Caco-2 (cell line): ENCODE results near the gene EPHA10. TPM values are rescaled to one million over a fixed set of nuclear protein-coding genes. Genes with fewer than 3 reads are reported as not detected.

Experiments used
- BruUV-seq: library from RNA; stranded (reverse); fragments of 400-500 nt; replicated peaks from 2 replicates; lab custom pipeline; 2021; lab: Mats Ljungman, UMichigan
- CTCF ChIA-PET: fragments of 300-600 bp; sonication (Branson Sonifier 250); formaldehyde crosslinking; loops from one replicate; lab custom pipeline; 2022; ENCODE audit warnings: antibody characterized with exemption; lab: Charles Lee
- POLR2A ChIA-PET: fragments of 300-600 bp; sonication (Branson Sonifier 250); formaldehyde crosslinking; loops from one replicate; lab custom pipeline; 2022; ENCODE audit warnings: antibody characterized with exemption; lab: Charles Lee
- DNase-seq, 2 experiments: peaks; one replicate each; pipeline versions ENCODE4 v3.0.0 to v3.0.0-alpha.2; 2020 to 2022
- H3K27me3 ChIP-seq: replicated peaks from 2 replicates; pipeline ENCODE4 v1.6.0; 2011; ENCODE audit warnings: low read length; ENCODE audit not compliant: control insufficient read depth, insufficient read depth
- H3K36me3 ChIP-seq: 2 replicates; pipeline ENCODE4 v1.5.1; 2011; ENCODE audit warnings: low read length; ENCODE audit not compliant: control insufficient read depth, insufficient read depth
- H3K4me1 ChIP-seq: fragments of 250-450 bp; sonication (Bioruptor Pico); 2 replicates; pipeline ENCODE4 v1.5.1; 2020; ENCODE audit warnings: mild to moderate bottlenecking
- H3K4me3 ChIP-seq: 2 replicates; pipeline ENCODE4 v1.5.1; 2011; ENCODE audit warnings: low read depth, mild to moderate bottlenecking, control low read depth, low read length
- H3K9me3 ChIP-seq: fragments of 250-450 bp; sonication (Bioruptor Pico); 2 replicates; pipeline ENCODE4 v1.5.1; 2020; ENCODE audit warnings: mild to moderate bottlenecking, moderate library complexity
- H3K27ac Mint-ChIP-seq: one replicate; pipeline ENCODE4 v1.8.0; 2022; ENCODE audit warnings: mixed read lengths; ENCODE audit not compliant: unreplicated experiment
- H3K27me3 Mint-ChIP-seq: one replicate; pipeline ENCODE4 v1.8.0; 2022; ENCODE audit warnings: mixed read lengths; ENCODE audit not compliant: insufficient read depth, unreplicated experiment
- H3K36me3 Mint-ChIP-seq: one replicate; pipeline ENCODE4 v1.8.0; 2022; ENCODE audit warnings: mild to moderate bottlenecking, mixed read lengths; ENCODE audit not compliant: insufficient read depth, unreplicated experiment
- H3K4me1 Mint-ChIP-seq: one replicate; pipeline ENCODE4 v1.8.0; 2022; ENCODE audit warnings: low read depth, mixed read lengths; ENCODE audit not compliant: unreplicated experiment
- H3K4me3 Mint-ChIP-seq: one replicate; pipeline ENCODE4 v1.8.0; 2022; ENCODE audit warnings: mild to moderate bottlenecking, moderate library complexity, mixed read lengths; ENCODE audit not compliant: unreplicated experiment
- H3K9me3 Mint-ChIP-seq: one replicate; pipeline ENCODE4 v1.8.0; 2022; ENCODE audit warnings: mixed read lengths; ENCODE audit not compliant: unreplicated experiment
- CTCF ChIP-seq, 2 experiments: fragments of 200-600 bp in 1 of 2; IDR thresholded peaks; 1 replicate in 1 of 2; 2 replicates in 1 of 2; pipeline versions ENCODE4 v1.5.1 to v1.8.0; 2011 to 2022; ENCODE audit warnings: antibody characterized with exemption in 1 of 2, control low read depth in 1 of 2, inconsistent platforms in 1 of 2, low read depth in 1 of 2, low read length in 1 of 2, mild to moderate bottlenecking in 1 of 2, moderate library complexity in 1 of 2; ENCODE audit not compliant: insufficient read depth in 1 of 2, severe bottlenecking in 1 of 2, unreplicated experiment in 1 of 2
- intact Hi-C: fragments of 100-400 bp; cut with micrococcal nuclease; formaldehyde crosslinking; loops from one replicate; pipeline ENCODE4 v1.10.0; 2022; ENCODE audit not compliant: unreplicated experiment
- total RNA-seq: library from RNA; stranded (reverse); gene quantifications from 2 replicates; pipeline ENCODE4 v1.2.3, GENCODE V29; 2022

Gene EPHA10
- total RNA-seq, 1 experiment from 2014 or later: 2.8 TPM

DNA sequence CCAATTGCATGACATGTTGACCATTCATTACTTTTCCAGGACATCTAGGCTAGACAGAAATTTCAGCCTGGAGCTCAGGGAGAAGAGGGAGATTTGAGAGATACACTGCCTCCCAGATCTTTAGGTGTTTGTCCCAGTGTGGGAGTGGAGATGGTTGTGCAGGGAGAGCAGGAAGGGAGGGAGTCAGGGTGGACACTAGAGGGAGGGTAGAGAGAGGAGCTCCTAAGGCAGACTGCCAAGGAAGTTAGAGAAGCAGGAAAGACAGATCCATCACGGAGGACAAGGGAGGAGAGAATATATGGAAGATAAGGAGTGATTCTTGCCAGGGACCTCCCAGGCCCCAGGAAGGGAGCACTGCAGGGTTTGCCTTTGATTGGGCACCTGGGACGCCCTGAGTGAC lies 63.9 kb downstream of the EPHA10 start:
- POLR2A ChIA-PET: interaction anchor here (0.8 kb wide), 1 partner anchor 8 kb away, joined by 4 read pairs; no protein-coding TSS in a partner anchor
- no peak overlapping the region for H3K27ac Mint-ChIP-seq
- H3K27me3 Mint-ChIP-seq: no peaks in the 10 kb centered on the region
- no peaks in the 10 kb centered on the region for H3K9me3 Mint-ChIP-seq
- TF ChIP-seq CTCF (IDR thresholded peaks at IDR 0.05; ENCODE audit: insufficient read depth in 1 of 2, low read depth in 1 of 2, low read length in 1 of 2, severe bottlenecking in 1 of 2, unreplicated experiment in 1 of 2): no peak
- intact Hi-C loops: no loop called here
- H3K9me3 ChIP-seq: no peaks in the 10 kb centered on the region
- H3K4me3 Mint-ChIP-seq: no peak overlapping the region
- no peaks in the 10 kb centered on the region for H3K27me3 ChIP-seq
- H3K36me3 Mint-ChIP-seq: peaks cover 50% of the 10 kb centered on the region
- CTCF ChIA-PET: no interaction called here
- no peaks in the 10 kb centered on the region for H3K4me1 Mint-ChIP-seq
- DNase-seq: no peak
- no TSS peak for BruUV-seq
- no peaks in the 10 kb centered on the region for H3K4me1 ChIP-seq
- H3K36me3 ChIP-seq: no peaks in the 10 kb centered on the region
- no peak overlapping the region for H3K4me3 ChIP-seq

GRCh38 chr1:37699147-37699546 lies 65.8 kb downstream of the EPHA10 start:
- Histone ChIP-seq H3K9me3 (no peaks in the 10 kb centered on the region), H3K27me3 (no peaks in the 10 kb centered on the region), H3K4me3 (no peak overlapping the region), H3K4me1 (no peaks in the 10 kb centered on the region), H3K36me3 (no peaks in the 10 kb centered on the region)
- no TSS peak for BruUV-seq
- no peak overlapping the region for H3K27ac Mint-ChIP-seq
- H3K4me1 Mint-ChIP-seq: no peaks in the 10 kb centered on the region
- ChIA-PET CTCF (no interaction called here), POLR2A (no interaction called here)
- DNase-seq: no peak
- no peaks in the 10 kb centered on the region for H3K27me3 Mint-ChIP-seq
- TF ChIP-seq CTCF (IDR thresholded peaks at IDR 0.05; ENCODE audit: insufficient read depth in 1 of 2, low read depth in 1 of 2, low read length in 1 of 2, severe bottlenecking in 1 of 2, unreplicated experiment in 1 of 2): no peak
- H3K4me3 Mint-ChIP-seq: no peak overlapping the region
- H3K9me3 Mint-ChIP-seq: no peaks in the 10 kb centered on the region
- H3K36me3 Mint-ChIP-seq: peaks cover 52% of the 10 kb centered on the region
- intact Hi-C loops: no loop called here

DNA sequence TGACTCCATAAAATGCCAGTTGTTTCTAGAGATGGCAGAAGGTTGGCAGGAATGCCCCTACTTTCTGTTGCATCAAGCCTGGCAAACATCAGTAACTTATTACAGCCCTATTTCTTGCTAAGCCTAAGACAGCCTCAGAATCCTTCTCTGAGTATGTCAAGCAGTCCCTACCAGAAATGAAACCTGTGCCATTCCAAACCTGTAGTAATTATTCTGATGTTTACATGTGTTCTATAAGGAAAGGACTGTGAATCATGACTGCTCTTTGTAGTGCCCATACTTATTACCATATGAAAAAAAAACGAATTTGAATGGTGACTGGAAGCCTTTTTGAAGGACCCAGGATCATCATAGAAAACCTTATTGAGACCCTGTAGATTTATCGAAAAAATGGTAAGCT lies 67.2 kb downstream of the EPHA10 start:
- Mint-ChIP-seq H3K36me3 (peaks cover 42% of the 10 kb centered on the region), H3K9me3 (no peaks in the 10 kb centered on the region), H3K27me3 (no peaks in the 10 kb centered on the region), H3K4me1 (no peaks in the 10 kb centered on the region), H3K4me3 (no peak overlapping the region), H3K27ac (no peak overlapping the region)
- DNase-seq: no peak
- Histone ChIP-seq H3K36me3 (no peaks in the 10 kb centered on the region), H3K27me3 (no peaks in the 10 kb centered on the region), H3K4me1 (no peaks in the 10 kb centered on the region), H3K9me3 (no peaks in the 10 kb centered on the region), H3K4me3 (no peak overlapping the region)
- intact Hi-C loops: no loop called here
- no peak for TF ChIP-seq CTCF (IDR thresholded peaks at IDR 0.05; ENCODE audit: insufficient read depth in 1 of 2, low read depth in 1 of 2, low read length in 1 of 2, severe bottlenecking in 1 of 2, unreplicated experiment in 1 of 2)
- ChIA-PET CTCF (no interaction called here), POLR2A (no interaction called here)
- no TSS peak for BruUV-seq
